Measurements from ENCODE around the gene SLC30A1.

SLC30A1 gene

GRCh38 chr1:211607754-211608473, 29.0 kb upstream of the SLC30A1 start:
- no peak for DNase-seq

GRCh38 chr1:211606914-211607753, 28.2 kb upstream of the SLC30A1 start:
- DNase-seq = no peak

- DNase-seq = no peak
These were observed 27.5 kb upstream of the SLC30A1 start for GRCh38 chr1:211606332-211606913.

- no peak for DNase-seq
These were observed 26.8 kb upstream of the SLC30A1 start for GRCh38 chr1:211605603-211606331.

- DNase-seq = no peak
These were observed 26.1 kb upstream of the SLC30A1 start for GRCh38 chr1:211605034-211605433.

- no peak for DNase-seq
These were observed 25.6 kb upstream of the SLC30A1 start for GRCh38 chr1:211604548-211604947.

- DNase-seq = no peak
These were observed 24.8 kb upstream of the SLC30A1 start for GRCh38 chr1:211603713-211604112.

- no peak for DNase-seq
These were observed 24.3 kb upstream of the SLC30A1 start for GRCh38 chr1:211603191-211603701.

GRCh38 chr1:211601982-211602670, 23.2 kb upstream of the SLC30A1 start:
- no peak for DNase-seq

GRCh38 chr1:211601159-211601558, 22.2 kb upstream of the SLC30A1 start:
- DNase-seq = no peak

- no peak for DNase-seq
These were observed 20.3 kb upstream of the SLC30A1 start for GRCh38 chr1:211599250-211599649.

- DNase-seq = no peak
These were observed 19.6 kb upstream of the SLC30A1 start for GRCh38 chr1:211598514-211598913.

- no peak for DNase-seq
These were observed 17.6 kb upstream of the SLC30A1 start for GRCh38 chr1:211596418-211597181.

- no peak for DNase-seq
These were observed 16.5 kb upstream of the SLC30A1 start for GRCh38 chr1:211595419-211595818.

- no peak for DNase-seq
These were observed 13.1 kb upstream of the SLC30A1 start for GRCh38 chr1:211591980-211592493.

- DNase-seq = no peak
These were observed 11.1 kb upstream of the SLC30A1 start for GRCh38 chr1:211589782-211590721.

GRCh38 chr1:211588711-211589110, 9.8 kb upstream of the SLC30A1 start:
- DNase-seq = no peak

- DNase-seq = no peak
These were observed 8.2 kb upstream of the SLC30A1 start for GRCh38 chr1:211587123-211587522.

- no peak for DNase-seq
These were observed 7.6 kb upstream of the SLC30A1 start for GRCh38 chr1:211586538-211586937.

Measured in NCI-H510A (cell line).